Spleen (tissue), 11 donors: ENCODE results near the gene EPHB1. TPM values are rescaled to one million over a fixed set of nuclear protein-coding genes. Genes with fewer than 3 reads are reported as not detected.

Experiments used
- DNase-seq: peaks from one replicate; pipeline ENCODE4 v3.0.0-alpha.2; 2020
- H3K27ac ChIP-seq, 8 donors: fragments of 200-600 bp; sonication (generic) in 7 of 8; 1 replicate in 4 of 8; 2 replicates in 4 of 8; pipeline versions ENCODE4 v1.5.0 to v1.8.0; 2016 to 2021; ENCODE audit warnings: inconsistent platforms in 4 of 8, mild to moderate bottlenecking in 4 of 8, moderate library complexity in 1 of 8
- H3K27me3 ChIP-seq, 7 donors: fragments of 200-600 bp; sonication (generic) in 6 of 7; replicated peaks in 1 of 7; 1 replicate in 4 of 7; 2 replicates in 3 of 7; pipeline versions ENCODE4 v1.5.0 to v1.8.0; 2016 to 2021; ENCODE audit warnings: inconsistent platforms in 3 of 7, mild to moderate bottlenecking in 1 of 7
- H3K36me3 ChIP-seq, 6 donors: fragments of 200-600 bp; sonication (generic) in 5 of 6; 1 replicate in 4 of 6; 2 replicates in 2 of 6; pipeline versions ENCODE4 v1.5.0 to v1.8.0; 2016 to 2021; ENCODE audit warnings: inconsistent platforms in 2 of 6
- H3K4me1 ChIP-seq, 6 donors: fragments of 200-600 bp; sonication (generic) in 5 of 6; 1 replicate in 3 of 6; 2 replicates in 3 of 6; pipeline versions ENCODE4 v1.5.0 to v1.8.0; 2016 to 2021; ENCODE audit warnings: inconsistent platforms in 3 of 6
- H3K4me3 ChIP-seq, 8 donors: fragments of 200-600 bp; sonication (generic) in 7 of 8; 1 replicate in 4 of 8; 2 replicates in 4 of 8; pipeline versions ENCODE4 v1.5.0 to v1.8.0; 2016 to 2021; ENCODE audit warnings: inconsistent platforms in 4 of 8, mild to moderate bottlenecking in 4 of 8, moderate library complexity in 2 of 8
- H3K9me3 ChIP-seq, 8 donors: fragments of 200-600 bp; sonication (generic) in 7 of 8; 1 replicate in 4 of 8; 2 replicates in 4 of 8; pipeline versions ENCODE4 v1.5.0 to v1.8.0; 2016 to 2021; ENCODE audit warnings: inconsistent platforms in 4 of 8
- POLR2A ChIP-seq, 3 donors: fragments of 450-650 bp; IDR thresholded peaks; one replicate each; pipeline ENCODE4 v1.5.1; 2017; ENCODE audit warnings: antibody characterized with exemption in 3 of 3, mild to moderate bottlenecking in 1 of 3
- POLR2AphosphoS5 ChIP-seq, 3 donors: sonication (generic); formaldehyde crosslinking; IDR thresholded peaks; one replicate each; pipeline ENCODE4 v1.5.1; 2017; ENCODE audit warnings: antibody characterized with exemption in 3 of 3
- WGBS, 5 donors: extraction: QIAGEN DNeasy Blood & Tissue Kit in 3 of 5; methylation state at CpG; one replicate each; pipeline versions ENCODE4 v1.1.5 to v1.1.7; 2013 to 2018; 5-methylcytosine and 5-hydroxymethylcytosine counted together
- intact Hi-C: fragments of 100-400 bp; cut with DNase I; formaldehyde crosslinking; loops from one replicate; pipeline ENCODE4 v1.15.0; 2023; ENCODE audit warnings: low total_unique reads
- polyA plus RNA-seq, 3 donors: library from polyadenylated mRNA; stranded (reverse); fragments of 200-250 nt; gene quantifications; one replicate each; pipeline ENCODE4 v1.2.1, GENCODE V29; 2013
- total RNA-seq, 7 donors: library from RNA; depleted of rRNA in 3 of 7; stranded (reverse); fragments of >200 nt in 3 of 7; fragmentation: NEBNext Ultra II Directional in 4 of 7; extraction: Animal tissue kit (Norgen Biotek cat#: 25700) in 4 of 7; gene quantifications; one replicate each; pipeline versions ENCODE4 v1.1.0 to v1.2.1, GENCODE V29; 2016 to 2021
- TF ChIP-seq, protein P1 (sequence below), 11 experiments: fragments of 200-600 bp in 7 of 11; fragments of 450-650 bp in 4 of 11; sonication (generic) in 4 of 11; IDR thresholded peaks in 8 of 11; conservative IDR thresholded peaks in 3 of 11; 1 replicate in 7 of 11; 2 replicates in 4 of 11; pipeline versions ENCODE4 v1.4.0 to v1.8.0; 2016 to 2021; ENCODE audit warnings: antibody characterized with exemption in 11 of 11, inconsistent platforms in 4 of 11, mild to moderate bottlenecking in 1 of 11
- donor health status: healthy with polysubstance abuse.
- donor health status: DM: no; HTN: no; CAD: no; lungs with moderate emphysema.
- donor health status: DM: no; HTN: no; CAD: no.
- donor health status: Bipolar disorder and iron deficiency.
- donor health status: healthy.
- donor health status: DM: no; HTN: no; CAD: no.
- donor health status: DM: yes; HTN: yes; CAD: no.

EPHB1 gene
- total and polyA plus RNA-seq, 10 donors, result 0.20 to 14.0 (median 3.0) TPM

DNA sequence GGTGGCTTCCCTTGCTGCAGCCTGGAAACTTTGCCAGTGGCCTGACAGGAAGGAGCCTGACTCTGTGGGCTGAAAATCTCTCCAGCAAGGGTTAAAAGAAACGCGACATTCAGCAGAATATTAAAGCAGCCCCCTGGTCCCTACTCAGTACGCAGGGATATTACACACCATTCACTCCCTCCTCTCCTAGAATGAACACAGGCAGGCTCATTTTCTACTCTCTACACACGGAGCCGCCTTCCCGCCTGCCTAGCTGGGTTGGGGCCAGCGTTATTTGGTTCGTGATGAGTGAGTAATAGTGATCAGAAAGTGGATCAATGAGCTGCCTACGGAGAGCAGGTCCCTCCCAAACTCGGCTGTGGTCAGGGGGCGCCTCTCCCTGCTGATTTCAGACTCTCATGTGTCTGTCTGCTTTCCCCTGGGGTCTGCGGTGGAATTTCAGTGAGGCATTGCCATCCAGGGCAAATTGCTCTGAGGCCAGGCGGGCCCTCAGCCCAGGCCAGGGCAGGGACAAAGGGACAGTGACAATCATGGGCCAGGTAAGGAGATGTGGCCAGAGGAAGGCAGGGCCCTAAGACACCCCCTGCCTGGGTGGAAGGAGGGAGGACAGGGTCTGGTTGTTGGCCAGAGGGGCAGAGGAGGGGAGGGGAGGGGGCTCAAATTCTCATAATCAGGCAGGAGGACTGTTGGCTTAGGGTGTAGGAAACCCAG is 2.8 kb downstream of the EPHB1 start:
- intact Hi-C loops, result loop anchor here (5.0 kb wide), 1 partner anchor 704 kb away; no protein-coding TSS in a partner anchor
- Histone ChIP-seq H3K36me3 (no peaks in the 10 kb centered on the region), H3K4me3 (peak overlapping the region in 4 of 8 donors; percentile 44 to 71 (median 54)), H3K4me1 (peaks cover 8 to 39% (median 28%) of the 10 kb centered on the region in 6 donors), H3K9me3 (no peaks in the 10 kb centered on the region), H3K27ac (no peak overlapping the region), H3K27me3 (peaks cover 0 to 66% (median 27%) of the 10 kb centered on the region in 7 donors)
- no peak for DNase-seq
- 53 to 64% (median 60%) methylated on average over 12 to 13 of the region's 13 CpGs for WGBS, 5 donors
- TF ChIP-seq, protein P1, sequence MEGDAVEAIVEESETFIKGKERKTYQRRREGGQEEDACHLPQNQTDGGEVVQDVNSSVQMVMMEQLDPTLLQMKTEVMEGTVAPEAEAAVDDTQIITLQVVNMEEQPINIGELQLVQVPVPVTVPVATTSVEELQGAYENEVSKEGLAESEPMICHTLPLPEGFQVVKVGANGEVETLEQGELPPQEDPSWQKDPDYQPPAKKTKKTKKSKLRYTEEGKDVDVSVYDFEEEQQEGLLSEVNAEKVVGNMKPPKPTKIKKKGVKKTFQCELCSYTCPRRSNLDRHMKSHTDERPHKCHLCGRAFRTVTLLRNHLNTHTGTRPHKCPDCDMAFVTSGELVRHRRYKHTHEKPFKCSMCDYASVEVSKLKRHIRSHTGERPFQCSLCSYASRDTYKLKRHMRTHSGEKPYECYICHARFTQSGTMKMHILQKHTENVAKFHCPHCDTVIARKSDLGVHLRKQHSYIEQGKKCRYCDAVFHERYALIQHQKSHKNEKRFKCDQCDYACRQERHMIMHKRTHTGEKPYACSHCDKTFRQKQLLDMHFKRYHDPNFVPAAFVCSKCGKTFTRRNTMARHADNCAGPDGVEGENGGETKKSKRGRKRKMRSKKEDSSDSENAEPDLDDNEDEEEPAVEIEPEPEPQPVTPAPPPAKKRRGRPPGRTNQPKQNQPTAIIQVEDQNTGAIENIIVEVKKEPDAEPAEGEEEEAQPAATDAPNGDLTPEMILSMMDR (IDR thresholded peaks at IDR 0.05 in 8 of 11, conservative IDR thresholded peaks at IDR 0.05 in 3 of 11), result no peak
- TF ChIP-seq POLR2A (IDR thresholded peaks at IDR 0.05) (no peak), POLR2AphosphoS5 (IDR thresholded peaks at IDR 0.05) (no peak)

DNA sequence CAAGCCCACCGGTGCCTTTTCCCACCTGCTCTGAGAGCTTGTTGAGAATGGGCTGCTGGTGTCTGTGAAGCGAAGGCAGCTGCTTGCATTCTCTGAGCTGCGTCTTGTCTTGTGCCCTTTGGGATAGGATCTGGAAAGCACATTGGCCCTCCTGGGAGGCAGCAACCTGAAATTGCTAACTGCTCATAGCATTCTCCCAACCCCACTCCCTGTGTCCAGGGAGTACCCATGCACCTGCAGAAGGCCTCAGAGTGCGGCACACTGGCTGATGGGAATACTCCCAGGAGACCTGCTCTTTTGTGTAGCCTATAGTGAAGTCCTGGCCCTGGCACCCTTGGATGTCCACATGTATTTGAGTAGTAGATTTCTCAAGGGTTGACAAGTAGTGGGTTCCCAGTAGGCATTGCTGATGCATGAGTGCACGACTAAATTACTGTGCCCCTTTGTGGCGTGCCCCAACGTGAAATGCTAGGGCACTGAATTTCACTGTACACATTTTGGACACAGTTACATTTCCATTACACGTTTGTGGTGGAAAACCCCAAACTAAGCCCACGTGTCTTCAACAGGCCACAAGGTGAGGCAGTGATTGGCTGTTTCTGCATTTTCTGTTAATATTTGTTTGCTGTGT is 3.7 kb downstream of the EPHB1 start:
- Histone ChIP-seq H3K9me3 (no peaks in the 10 kb centered on the region), H3K27me3 (peaks cover 0 to 58% (median 27%) of the 10 kb centered on the region in 7 donors), H3K27ac (no peak overlapping the region), H3K4me1 (peaks cover 8 to 39% (median 28%) of the 10 kb centered on the region in 6 donors), H3K36me3 (no peaks in the 10 kb centered on the region), H3K4me3 (no peak overlapping the region)
- DNase-seq, result no peak
- 62 to 80% (median 76%) methylated on average over 9 of the region's 9 CpGs for WGBS, 5 donors
- intact Hi-C loops, result loop anchor here (5.0 kb wide), 1 partner anchor 704 kb away; no protein-coding TSS in a partner anchor
- TF ChIP-seq POLR2AphosphoS5 (IDR thresholded peaks at IDR 0.05) (no peak), POLR2A (IDR thresholded peaks at IDR 0.05) (no peak)
- TF ChIP-seq, protein P1 (IDR thresholded peaks at IDR 0.05 in 8 of 11, conservative IDR thresholded peaks at IDR 0.05 in 3 of 11), result no peak

DNA sequence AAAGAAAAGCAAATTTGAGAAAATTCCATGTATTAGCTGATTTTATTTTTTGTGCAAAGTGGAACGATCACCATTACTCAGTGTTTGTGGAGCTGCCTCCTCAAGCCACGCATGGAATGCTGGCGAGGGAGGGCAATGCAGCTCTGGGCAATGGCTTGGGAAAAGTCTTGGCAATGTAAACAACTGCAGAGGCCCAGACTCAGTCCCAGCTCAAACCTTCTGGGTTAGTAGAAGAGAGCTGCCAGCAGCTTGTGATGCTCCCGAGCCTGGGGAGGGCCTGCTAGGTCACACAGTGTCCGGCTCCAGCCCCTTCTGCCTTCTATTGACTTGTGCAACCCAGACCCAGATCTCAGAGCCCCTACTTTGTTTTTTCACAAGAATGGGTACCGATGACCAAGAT is 4.3 kb downstream of the EPHB1 start:
- H3K4me3 ChIP-seq, result no peak overlapping the region
- H3K36me3 ChIP-seq, result no peaks in the 10 kb centered on the region
- peaks cover 8 to 39% (median 28%) of the 10 kb centered on the region in 6 donors for H3K4me1 ChIP-seq
- intact Hi-C loops, result loop anchor here (5.0 kb wide), 1 partner anchor 703 kb away; no protein-coding TSS in a partner anchor
- no peaks in the 10 kb centered on the region for H3K9me3 ChIP-seq
- no peak overlapping the region for H3K27ac ChIP-seq
- no peak for DNase-seq
- H3K27me3 ChIP-seq, result peaks cover 0 to 53% (median 27%) of the 10 kb centered on the region in 7 donors
- TF ChIP-seq POLR2AphosphoS5 (IDR thresholded peaks at IDR 0.05), result no peak
- TF ChIP-seq POLR2A (IDR thresholded peaks at IDR 0.05), result no peak
- TF ChIP-seq, protein P1 (IDR thresholded peaks at IDR 0.05 in 8 of 11, conservative IDR thresholded peaks at IDR 0.05 in 3 of 11), result no peak
- 77 to 88% (median 82%) methylated on average over 6 of the region's 6 CpGs for WGBS, 5 donors
